Measurements from ENCODE around the gene COL15A1. TPM values are rescaled to one million over a fixed set of nuclear protein-coding genes. Genes with fewer than 3 reads are reported as not detected.

Gene COL15A1
- total RNA-seq, 6 experiments from 2014 or later: 0.20 to 0.50 (median 0.32) TPM

DNA sequence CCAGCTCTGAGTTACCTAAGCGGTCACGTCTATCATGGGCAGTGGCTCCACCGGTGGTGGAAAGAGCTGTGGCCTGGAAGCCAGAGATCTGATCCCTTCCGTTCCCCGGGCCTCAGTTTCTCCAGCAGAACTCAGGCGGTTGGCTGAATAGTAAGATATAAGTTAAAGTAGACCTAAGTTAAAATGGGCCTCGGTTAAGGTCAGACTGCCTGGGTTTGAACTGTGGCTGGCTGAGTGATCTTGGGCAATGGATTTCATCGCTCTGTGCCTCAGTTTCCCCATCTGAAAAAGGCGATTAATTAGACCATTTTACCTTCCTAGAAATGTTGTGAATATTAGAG lies 997 bp downstream of the COL15A1 start:
- DNase-seq: no peak
- TF ChIP-seq, protein P1, sequence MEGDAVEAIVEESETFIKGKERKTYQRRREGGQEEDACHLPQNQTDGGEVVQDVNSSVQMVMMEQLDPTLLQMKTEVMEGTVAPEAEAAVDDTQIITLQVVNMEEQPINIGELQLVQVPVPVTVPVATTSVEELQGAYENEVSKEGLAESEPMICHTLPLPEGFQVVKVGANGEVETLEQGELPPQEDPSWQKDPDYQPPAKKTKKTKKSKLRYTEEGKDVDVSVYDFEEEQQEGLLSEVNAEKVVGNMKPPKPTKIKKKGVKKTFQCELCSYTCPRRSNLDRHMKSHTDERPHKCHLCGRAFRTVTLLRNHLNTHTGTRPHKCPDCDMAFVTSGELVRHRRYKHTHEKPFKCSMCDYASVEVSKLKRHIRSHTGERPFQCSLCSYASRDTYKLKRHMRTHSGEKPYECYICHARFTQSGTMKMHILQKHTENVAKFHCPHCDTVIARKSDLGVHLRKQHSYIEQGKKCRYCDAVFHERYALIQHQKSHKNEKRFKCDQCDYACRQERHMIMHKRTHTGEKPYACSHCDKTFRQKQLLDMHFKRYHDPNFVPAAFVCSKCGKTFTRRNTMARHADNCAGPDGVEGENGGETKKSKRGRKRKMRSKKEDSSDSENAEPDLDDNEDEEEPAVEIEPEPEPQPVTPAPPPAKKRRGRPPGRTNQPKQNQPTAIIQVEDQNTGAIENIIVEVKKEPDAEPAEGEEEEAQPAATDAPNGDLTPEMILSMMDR (IDR thresholded peaks at IDR 0.05): no peak
- no peaks in the 10 kb centered on the region for H3K9me3 Mint-ChIP-seq
- H3K27me3 Mint-ChIP-seq (ENCODE audit: insufficient read depth): peaks cover 62% of the 10 kb centered on the region
- no peak overlapping the region for H3K27ac Mint-ChIP-seq
- H3K4me3 Mint-ChIP-seq: peak overlapping the region; percentile 71
- peaks cover 7% of the 10 kb centered on the region for H3K4me1 Mint-ChIP-seq (ENCODE audit: low read depth)
- H3K36me3 Mint-ChIP-seq (ENCODE audit: low read depth): no peaks in the 10 kb centered on the region

DNA sequence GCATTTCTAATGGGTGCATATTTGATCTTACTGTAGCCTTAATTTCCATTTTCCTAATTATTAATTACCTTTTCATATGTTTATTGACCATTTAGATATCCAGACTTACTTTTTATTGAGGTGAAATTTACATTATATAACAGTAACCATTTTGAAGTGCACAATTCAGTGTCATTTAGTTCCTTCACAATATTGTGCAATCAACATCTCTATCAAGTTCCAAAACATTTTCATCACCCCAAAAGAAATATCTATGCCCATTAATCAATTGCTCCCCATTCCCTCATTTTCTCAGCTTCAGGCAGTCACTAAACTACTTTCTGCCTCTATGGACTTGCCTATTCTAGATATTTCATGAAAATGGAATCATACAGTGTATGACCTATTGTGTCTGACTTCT lies 5.9 kb downstream of the COL15A1 start:
- TF ChIP-seq, protein P1 (IDR thresholded peaks at IDR 0.05): no peak
- H3K9me3 Mint-ChIP-seq: no peaks in the 10 kb centered on the region
- no peak for DNase-seq
- no peaks in the 10 kb centered on the region; the same call in 1 of the 2 replicates for H3K4me1 Mint-ChIP-seq (ENCODE audit: low read depth)
- peaks cover 36% of the 10 kb centered on the region for H3K27me3 Mint-ChIP-seq (ENCODE audit: insufficient read depth)
- H3K36me3 Mint-ChIP-seq (ENCODE audit: low read depth): no peaks in the 10 kb centered on the region
- H3K27ac Mint-ChIP-seq: no peak overlapping the region
- H3K4me3 Mint-ChIP-seq: no peak overlapping the region

DNA sequence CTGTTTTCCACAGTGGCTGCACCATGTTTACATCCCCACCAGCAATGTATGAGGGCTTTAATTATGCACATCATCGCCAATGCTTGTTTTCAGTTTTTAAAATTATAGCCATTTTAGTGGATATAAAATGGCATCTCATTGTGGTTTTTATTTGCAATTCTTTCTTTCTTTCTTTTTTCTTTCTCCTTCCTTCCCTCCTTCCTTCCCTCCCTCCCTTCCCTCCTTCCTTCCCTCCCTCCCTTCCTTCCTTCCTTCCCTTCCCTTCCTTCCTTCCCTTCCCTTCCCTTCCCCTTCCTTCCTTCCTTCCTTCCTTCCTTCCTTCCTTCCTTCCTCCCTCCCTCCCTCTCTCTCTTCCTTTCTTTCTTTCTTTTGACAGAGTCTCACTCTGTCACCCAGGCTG lies 6.6 kb downstream of the COL15A1 start:
- H3K36me3 Mint-ChIP-seq (ENCODE audit: low read depth): no peaks in the 10 kb centered on the region
- H3K27me3 Mint-ChIP-seq (ENCODE audit: insufficient read depth): peaks cover 31% of the 10 kb centered on the region
- no peak overlapping the region for H3K27ac Mint-ChIP-seq
- H3K4me1 Mint-ChIP-seq (ENCODE audit: low read depth): no peaks in the 10 kb centered on the region
- TF ChIP-seq, protein P1 (IDR thresholded peaks at IDR 0.05): no peak
- no peak for DNase-seq
- H3K4me3 Mint-ChIP-seq: no peak overlapping the region
- no peaks in the 10 kb centered on the region for H3K9me3 Mint-ChIP-seq

DNA sequence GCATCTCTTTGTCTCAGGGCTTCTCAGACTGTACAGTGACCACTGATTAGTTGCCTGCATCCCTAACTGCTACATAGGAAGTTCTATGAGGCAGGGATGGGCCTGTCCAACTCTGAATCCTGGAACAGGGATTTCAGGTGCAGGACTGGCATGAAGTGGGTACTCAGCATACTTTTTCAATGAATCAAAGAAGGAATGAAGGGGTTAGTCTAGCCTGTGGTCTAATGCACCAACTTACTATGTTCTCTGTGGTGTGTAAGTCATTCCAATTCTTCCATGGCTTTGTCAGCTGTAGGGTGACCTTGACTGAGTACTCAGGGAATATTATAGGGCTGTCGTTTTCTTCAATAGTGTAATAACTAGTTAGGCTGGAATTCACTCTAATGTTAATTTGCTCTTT lies 8.3 kb downstream of the COL15A1 start:
- H3K27me3 Mint-ChIP-seq (ENCODE audit: insufficient read depth): peaks cover 17% of the 10 kb centered on the region
- no peak overlapping the region for H3K27ac Mint-ChIP-seq
- no peaks in the 10 kb centered on the region for H3K4me1 Mint-ChIP-seq (ENCODE audit: low read depth)
- H3K36me3 Mint-ChIP-seq (ENCODE audit: low read depth): 0 out of 2 replicates have a peak, but pooled peaks cover 4% of the 10 kb centered on the region
- DNase-seq: no peak
- H3K4me3 Mint-ChIP-seq: no peak overlapping the region
- no peaks in the 10 kb centered on the region for H3K9me3 Mint-ChIP-seq
- TF ChIP-seq, protein P1 (IDR thresholded peaks at IDR 0.05): no peak

DNA sequence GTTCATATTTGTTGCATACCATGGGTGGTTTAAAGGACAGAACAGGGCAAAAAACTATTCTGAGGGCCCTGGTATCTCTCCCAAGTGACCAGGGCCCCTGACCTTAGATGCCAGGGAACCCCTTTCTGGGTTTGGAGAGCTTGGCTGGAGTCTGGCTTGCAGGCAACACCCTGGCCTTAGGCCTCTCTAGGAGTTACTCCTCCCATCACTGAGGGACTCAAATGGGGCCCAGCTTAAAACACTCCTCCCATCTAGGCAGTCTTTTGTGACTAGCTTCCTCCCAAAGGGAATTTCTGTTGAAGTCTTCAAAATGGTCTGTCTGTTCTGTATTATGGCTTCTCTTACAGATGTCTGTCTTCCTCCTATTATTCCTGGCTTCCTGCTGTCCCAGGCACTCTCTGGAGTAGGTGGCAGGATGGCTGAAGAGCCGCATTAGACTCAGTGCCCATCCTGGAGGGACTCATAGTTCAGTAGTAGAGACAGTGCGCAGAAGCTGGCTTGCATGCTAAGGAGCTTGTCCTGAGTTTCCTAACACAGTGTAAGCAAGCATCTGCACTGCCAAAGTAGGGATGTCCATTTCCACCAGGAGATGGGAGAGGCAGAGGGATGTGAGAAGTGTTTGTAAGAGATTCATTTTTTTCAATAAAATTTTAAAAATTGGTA lies 10.0 kb downstream of the COL15A1 start:
- TF ChIP-seq, protein P1 (IDR thresholded peaks at IDR 0.05): no peak
- Mint-ChIP-seq H3K27ac (no peak overlapping the region), H3K4me1 (ENCODE audit: low read depth) (peaks cover 11% of the 10 kb centered on the region), H3K36me3 (ENCODE audit: low read depth) (peaks cover 9% of the 10 kb centered on the region), H3K9me3 (peaks cover 7% of the 10 kb centered on the region), H3K4me3 (no peak overlapping the region), H3K27me3 (ENCODE audit: insufficient read depth) (peaks cover 8% of the 10 kb centered on the region)
- no peak for DNase-seq
